ENCODE measurements around the gene DSCAML1.

GRCh38 chr11:117433717-117434116, 363.3 kb downstream of the DSCAML1 start:
- no peak for TF ChIP-seq ZFP30 (CRISPR knock-in tag; IDR thresholded peaks at IDR 0.05)
- TF ChIP-seq PPARA (CRISPR knock-in tag; IDR thresholded peaks at IDR 0.05; ENCODE audit: borderline replicate concordance): no peak
- TF ChIP-seq PATZ1 (CRISPR knock-in tag; IDR thresholded peaks at IDR 0.05; ENCODE audit: borderline replicate concordance): no peak
- TF ChIP-seq TOX (CRISPR knock-in tag; IDR thresholded peaks at IDR 0.05; ENCODE audit: borderline replicate concordance): no peak

All from SK-N-SH treated with all-trans-retinoic acid at 6 μM for 48 hours (cell line).